HG02642 (cell line): ENCODE data around the gene CD109.
"Not testable (repeated sequence)": the region's sequence is repeated elsewhere in the genome, so short reads cannot be mapped to it uniquely, and the experiment has no call there.

Source experiments
- ATAC-seq: cut with Tn5 transposase; IDR thresholded peaks from one replicate; pipeline ENCODE4 v1.9.1; 2021; ENCODE audit warnings: mild to moderate bottlenecking; ENCODE audit not compliant: unreplicated experiment, poor library complexity

CD109 gene

DNA sequence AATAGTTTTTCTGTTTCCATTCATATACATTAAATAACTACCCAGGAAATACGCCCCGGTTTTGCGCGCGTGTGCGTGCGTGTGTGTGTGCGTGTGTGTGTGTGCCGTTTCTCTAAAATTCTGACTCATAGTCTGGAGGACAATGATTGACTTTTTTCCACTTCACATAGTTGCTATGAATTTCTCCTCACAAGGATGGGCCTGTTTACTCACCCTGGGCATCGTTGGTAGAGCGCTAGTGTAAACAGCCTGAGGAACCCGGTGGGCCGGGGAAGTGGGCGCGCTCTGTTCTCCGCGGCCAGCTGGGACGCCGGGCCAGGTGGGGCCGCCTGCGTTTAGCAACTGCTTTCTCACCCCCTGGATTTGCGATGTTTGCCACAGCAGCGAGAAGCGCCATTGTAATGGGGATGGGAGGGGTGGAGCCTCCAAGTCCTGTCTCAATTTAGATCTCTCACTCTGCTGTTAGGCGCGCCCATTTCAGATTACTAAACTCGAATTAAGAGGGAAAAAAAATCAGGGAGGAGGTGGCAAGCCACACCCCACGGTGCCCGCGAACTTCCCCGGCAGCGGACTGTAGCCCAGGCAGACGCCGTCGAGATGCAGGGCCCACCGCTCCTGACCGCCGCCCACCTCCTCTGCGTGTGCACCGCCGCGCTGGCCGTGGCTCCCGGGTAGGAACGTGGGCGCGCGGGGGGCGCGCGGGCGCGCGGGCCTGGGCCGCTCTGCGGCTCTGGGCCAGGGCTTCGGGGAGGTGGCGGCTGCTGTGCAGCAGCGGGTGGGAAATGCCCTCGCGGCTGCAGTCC lies at the start of gene CD109:
TSS of gene CD109 (plus strand) at position 585 of the 803 bp plus-strand sequence. CDS start at position 598, 13 bp downstream.
- ATAC-seq, result peak; percentile 68

DNA sequence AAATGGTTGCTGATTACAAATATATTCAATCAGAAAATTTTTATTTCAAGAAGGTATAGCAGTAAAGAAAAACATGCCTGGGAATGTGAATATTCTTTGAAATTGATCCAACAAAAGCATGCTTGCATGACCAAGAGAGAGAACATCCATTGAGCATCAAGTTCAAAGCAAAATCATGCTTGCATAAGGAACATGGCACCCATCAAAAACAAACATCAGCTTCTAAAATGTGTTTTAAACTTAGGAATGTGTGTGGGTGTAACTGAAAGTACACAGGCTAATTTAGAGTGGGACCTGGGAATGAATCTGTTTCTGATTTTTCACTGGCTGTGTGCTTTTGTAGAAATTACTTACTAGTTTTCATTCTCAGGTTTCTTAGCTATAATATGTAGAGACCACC lies 47.8 kb upstream of the CD109 start:
- no peak for ATAC-seq

DNA sequence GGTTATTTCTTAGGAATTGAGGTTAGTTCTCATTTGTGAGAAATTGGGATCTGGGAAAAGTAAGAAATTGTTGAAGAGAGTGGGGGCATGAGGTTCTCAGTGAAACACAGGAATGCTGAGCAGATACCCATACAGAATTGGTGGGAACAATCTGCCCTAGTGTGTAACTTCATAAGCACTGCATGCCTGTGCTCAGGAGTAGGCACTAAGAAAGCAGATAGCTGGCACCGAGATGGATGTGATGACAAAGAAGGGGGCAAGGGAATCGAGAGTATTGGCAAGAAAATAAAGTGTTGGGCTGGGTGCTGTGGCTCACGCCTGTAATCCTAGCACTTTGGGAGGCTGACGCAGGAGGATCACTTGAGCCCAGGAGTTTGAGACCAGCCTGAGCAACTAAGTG lies 46.2 kb upstream of the CD109 start:
- ATAC-seq, result no peak

DNA sequence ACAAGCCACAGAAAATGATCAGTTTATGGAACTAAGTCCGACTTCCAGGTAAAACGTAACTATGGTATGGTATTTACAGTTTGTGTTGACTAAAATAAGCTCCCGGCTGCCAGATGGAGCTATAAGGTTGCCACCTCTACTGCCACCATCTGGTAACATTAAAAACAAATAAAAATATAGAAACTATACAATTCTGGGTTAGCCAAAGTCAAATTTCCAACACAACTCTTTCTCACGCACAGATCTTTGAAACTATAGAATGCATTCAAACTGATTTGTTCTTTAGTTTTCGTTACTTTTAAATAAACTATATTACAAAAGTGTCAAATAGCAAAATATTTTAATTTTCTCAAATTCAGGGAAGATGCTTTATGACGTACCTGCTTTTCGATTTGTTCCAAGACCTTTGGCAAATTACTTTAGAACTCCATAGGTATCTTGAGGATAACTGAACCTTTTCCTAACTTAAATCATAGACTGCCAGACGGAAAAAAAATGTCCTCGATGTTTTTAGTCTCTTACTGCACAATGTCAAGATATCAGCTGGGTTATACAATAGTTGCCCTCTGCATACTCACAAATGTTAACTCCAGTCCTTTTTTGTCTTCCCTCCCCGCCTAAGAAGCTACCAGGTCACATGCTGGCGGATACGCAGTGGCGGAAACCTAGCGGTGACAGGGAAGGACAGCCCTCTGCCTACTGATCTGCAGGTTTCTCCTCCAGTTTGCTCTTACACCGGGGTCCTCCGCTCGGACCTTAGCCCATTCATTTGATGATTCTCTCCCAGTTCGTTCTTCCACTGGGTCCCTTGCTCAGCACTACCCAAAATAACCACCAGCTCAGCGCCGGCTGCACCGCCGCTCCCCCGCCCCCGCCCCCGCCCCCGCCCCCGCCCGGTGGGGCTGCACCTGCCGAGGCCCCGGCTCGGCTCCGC lies 43.1 kb upstream of the CD109 start:
- ATAC-seq, result peak; percentile 50

DNA sequence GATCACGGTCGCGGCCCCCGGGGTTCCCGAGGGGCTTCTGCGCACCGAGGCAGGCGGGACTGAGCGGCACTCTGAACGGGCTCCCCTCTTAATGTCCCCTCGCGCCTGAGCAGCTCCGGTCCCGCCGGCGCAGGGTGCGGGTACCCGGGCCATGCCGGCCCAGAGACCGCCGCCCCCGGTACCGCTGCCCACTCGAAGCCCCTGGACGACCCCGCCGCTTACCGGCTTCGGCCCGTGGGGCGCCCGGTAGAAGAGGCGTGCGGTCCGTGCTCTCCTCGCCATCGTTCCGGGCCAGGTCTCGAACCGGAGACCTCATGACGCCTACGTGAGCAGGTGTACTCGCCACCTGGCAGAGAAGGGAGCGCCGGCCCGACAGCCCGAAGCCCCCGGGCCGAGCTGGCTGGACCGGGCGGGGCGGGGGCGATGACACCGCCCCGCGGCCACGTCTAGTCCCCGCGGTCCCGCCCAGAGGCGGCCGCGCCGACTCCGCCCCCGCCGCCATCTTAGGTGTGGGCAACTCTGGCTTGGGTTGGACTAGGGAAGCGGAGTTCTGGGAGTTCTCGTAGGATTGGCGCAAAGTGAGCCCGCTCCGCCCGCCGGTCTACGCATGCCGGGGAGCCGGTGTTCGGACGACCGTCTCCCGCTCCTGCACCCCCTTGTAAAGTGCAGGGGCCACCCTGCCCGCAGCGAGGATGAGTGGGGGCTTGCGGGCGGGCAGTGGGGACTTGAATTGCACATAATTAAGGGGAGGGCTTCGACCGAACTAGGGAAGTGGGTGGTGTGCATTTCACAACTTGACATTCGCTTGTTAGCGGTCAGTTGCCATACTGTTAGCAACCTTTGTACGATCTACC lies 42.2 kb upstream of the CD109 start, which contains the start of gene SLC17A5:
TSS of gene SLC17A5 (minus strand) at position 422 of the 854 bp plus-strand sequence. CDS start at position 316, 106 bp downstream.
- ATAC-seq, result peak; percentile 91

DNA sequence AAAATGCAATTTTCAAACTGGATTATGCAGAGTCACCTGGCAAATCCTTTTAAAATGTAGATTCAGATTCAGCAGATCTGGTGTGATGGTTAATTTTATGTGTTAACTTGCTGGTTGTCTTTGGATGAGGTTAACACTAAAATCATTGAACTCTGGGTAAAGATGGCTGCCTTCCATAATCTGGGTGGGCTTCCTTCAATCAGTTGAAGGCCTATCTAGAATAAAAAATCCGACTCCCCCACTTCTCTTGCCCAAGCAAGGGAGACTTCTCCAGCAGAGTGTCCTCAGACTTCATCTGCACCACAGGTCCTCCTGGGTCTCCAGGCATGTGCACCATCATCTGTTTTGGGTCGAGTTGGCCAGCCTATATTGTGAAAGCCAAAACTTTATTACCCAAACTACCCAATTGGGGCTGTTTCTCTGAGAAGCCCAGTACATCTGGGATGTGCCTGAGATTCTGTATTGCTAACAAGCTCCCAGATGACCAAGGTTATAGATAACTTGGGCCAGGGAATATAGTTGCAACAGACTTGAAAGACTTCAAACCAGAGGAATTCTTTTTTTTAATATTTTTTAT lies 40.6 kb upstream of the CD109 start:
- no peak for ATAC-seq

DNA sequence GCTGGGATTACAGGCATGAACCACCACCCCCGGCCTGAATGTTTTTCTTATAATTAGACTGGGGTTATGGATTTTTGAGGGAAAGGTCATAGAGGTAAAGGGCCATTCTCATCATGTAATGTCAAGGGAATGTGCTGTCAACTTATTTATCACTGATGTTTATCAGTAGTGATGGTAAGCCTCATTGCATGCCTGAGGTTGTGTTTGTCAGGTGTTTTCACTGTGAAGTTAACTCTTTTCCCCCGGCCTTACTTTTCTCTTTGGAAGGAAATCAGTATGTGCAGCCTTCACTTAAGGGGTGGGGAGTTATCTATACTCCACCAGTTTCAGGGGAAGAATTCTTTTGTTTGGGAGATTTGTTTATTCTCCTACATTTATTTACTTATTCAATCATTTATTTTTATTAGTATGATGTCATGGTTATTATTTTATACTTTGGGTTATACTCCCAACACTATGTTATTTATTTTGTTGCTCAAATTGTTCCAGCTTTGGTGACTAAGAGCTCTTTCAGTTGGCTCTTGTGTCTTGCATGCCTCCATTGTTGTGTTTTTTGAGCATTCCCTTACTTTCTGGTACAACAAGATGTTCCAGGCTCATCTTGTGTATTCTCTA lies 39.4 kb upstream of the CD109 start:
- no peak for ATAC-seq

DNA sequence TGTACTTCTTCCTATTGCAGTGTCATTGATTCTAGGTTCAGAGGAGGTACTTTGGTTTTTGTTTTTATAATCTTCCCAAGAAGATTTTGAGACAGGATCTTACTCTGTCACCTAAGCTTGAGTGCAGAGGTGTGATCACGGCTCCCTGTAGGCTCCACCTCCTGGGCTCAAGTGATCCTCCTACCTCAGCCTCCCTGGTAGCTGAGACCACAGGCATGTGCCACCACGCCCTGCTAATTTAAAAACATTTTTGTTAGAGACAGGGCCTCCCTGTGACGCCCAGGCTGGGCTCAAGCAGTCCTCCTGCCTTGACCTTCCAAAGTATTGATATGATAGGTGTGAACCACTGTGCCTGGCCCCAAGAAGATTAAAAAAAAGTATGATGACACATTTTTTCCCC lies 38.8 kb upstream of the CD109 start:
- ATAC-seq, result no peak

DNA sequence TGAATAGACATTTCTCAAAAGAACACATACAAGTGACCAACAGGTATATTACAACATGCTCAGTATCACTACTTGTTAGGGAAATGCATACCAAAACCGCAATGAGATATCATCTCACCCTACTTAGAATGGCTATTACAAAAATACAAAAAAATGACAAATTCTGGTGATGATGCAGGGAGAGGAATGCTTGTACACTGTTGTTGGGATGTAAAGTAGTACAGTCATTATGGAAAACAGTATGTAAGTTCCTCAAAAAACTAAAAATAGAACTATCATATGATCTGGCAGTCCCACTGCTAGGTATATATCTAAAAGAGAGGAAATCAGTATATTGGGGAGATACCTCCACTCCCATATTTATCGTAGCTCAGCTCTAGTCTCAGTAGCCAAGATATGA lies 31.3 kb upstream of the CD109 start:
- ATAC-seq, result no peak

DNA sequence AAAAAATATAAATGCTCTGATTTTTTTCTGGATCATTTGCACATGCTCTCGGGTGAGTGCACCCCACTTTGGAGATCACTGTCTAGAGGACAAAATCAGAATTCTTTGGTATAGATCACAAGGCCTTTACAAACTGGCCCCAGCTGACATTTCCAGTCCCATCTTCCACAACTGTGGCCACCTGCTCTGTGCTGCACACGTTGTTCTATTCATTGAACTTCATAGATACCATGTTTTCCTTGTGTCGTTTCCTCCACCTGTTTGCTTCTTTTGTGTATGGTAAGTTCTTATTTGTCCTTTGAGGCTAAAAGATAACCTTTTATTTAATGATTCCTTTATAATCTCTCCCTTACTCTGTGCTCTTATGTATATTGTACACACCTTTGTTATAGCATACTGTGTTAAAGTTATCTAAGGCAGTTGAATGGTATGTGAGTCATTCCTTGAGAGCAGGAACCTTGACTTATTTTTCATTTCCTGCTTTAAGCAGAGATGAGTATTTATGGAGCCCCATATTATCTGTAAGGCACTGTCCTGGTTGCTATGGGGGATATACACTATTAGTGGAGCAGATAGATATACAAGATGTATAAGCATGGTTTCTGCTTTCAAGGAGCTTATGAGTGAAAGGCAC lies 30.2 kb upstream of the CD109 start:
- ATAC-seq, result peak; percentile 60

DNA sequence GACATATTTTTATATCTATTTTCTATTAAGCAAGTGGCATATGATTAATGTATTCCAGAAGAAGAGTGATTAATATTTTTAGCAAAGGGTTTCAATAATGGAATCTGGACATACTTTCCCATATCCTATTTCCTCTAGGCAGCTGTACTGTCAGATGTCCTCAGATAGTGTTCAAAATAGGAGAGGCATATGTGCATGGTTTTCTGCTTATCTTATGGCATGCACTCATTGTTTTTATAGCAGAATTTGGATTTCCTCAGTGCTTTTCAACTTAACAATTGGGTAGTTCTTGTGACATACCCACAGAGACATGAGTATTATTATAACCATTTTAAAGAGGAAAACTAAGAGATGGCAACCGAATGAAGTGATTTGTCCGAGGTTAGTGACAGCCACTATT lies 29.6 kb upstream of the CD109 start:
- ATAC-seq, result no peak

DNA sequence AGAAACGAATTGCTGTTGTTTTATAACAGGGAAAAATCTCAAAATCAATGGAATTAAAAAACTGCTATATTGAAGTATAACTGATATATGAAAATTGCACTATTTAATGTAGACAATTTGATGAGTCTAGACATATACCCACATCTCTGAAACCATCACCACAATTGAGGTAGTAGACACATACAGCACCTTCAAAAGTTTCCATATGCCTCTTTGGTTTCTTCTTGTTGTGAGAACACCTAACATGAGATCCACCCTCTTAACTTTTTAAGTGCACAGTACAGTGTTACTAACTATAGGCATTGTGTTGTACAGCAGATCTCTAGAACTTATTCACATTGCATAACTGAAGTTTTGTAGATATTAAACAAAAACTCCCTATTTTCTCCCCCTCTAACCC lies 28.2 kb upstream of the CD109 start:
- ATAC-seq, result no peak

DNA sequence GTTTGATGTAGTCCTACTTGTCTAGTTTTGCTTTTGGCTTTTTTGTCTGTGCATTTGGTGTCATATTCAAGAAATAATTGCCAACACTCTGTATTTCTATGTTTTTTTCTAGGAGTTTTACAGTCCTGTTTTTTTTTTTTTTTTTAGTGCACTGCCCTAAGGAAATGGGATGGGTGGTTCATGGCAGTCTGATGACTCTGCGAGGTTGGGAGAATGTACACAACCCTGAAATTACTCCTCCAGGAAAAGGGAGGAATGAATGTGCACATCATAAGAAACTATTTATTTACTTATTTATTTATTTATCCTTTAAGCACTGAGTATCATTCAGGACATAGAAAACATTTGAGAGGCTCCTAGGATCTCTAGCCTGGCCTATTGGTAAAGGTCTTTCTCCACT lies 27.0 kb upstream of the CD109 start:
- no peak for ATAC-seq

DNA sequence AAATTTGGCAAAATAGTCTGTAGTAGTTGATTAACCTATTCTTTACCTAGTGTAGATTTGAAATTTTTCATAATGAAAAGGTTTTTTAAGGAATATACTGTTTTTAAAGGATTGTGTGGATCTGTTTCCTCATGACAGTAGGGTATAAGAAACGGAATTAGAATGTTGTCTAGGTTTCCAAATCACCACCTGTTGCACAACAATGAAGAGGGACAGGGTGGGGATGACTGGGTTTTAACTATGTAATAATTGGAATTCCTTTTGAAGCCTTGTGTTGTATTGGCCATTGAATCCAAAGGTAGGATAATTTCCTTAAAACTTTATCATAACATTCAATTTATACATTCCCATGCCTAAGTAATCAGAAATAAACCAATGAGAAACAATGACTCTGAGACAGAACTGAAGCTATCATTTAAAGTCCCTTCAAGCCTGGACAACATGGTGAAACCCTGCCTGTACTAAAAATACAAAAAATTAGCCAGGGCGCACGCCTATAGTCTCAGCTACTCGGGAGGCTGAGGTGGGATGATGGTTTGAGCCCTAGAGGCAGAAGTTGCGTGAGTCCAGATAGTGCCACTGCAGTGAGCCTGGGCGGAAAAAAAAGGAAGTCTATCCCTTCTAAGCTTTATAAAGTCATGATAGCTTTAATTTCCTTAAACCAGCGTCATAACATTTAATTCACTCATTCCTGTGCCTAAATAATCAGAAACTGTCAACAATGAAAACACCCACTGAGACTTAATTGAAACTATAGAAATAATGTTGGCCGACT lies 23.9 kb upstream of the CD109 start:
- ATAC-seq, result no peak

DNA sequence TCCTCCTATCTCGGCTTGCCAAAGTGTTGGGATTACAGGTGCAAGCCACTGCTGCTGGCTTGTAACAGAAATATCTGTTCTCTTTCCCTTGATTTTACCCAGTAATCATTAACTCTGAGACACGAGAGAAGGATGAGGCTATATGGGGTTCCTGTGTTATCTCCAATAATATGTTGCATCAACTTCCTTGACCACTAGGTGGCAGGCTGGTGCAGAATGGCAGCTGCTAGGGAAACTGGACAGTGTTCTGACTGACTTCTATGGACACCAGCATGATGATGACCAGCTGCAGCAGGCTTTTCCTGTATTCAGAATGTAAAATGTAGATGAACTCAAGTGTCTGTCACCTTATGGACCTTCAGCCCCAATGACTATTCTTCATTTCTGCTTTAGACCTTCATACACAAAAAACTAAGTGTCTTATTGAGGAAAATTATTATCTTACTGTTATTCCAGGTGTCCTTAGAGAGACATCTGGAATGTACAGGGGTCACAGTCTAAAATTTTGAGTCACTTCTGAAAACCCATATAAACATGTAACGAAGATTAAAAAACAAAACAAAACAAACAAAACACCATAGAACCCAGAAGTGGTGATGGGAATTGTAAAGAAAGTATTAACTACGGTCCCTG lies 20.4 kb upstream of the CD109 start:
- ATAC-seq, result peak; percentile 91

DNA sequence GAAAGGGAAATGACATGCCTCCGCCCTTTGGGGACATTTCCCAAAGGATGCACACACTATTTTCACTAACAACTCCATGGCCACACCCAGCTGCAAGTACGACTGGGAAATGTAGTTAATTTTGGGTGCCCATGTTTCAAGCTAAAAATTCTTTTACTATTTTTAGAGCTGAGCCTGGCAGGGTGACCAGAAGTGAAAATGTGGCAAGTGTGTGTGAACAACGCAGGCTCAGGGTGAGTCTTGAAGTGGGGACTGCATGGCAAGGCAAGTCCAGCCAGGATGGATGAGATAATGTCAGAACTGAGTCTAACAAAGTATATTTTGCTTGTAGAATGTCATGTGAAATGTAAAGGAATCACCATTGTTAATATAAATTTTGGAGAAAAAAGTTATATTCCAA lies 17.0 kb upstream of the CD109 start:
- no peak for ATAC-seq

DNA sequence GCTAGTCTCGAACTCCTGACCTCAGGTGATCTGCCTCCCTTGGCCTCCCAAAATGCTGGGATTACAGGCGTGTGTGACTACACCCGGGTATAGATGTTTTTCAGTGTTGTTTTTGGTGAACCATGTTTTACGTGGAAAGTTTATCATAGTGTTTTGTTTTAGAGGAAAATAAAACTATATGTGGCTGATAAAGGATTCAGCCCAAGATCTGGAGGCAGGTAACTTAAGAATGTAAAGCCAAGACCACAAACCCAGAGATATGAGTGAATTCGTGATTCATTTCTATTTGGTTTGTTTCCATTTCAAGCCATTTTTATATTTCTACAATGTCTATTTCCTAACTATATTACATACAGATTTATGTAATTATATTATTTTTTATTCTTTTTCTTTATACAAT lies 16.2 kb upstream of the CD109 start:
- ATAC-seq, result not testable (repeated sequence)
